GM12892 (cell line): ENCODE measurements around the gene PTPRS.

Experiments used
- DNase-seq: peaks from one replicate; pipeline ENCODE4 v3.0.0; 2011; ENCODE audit not compliant: insufficient read length
- FAIRE-seq: peaks from 2 replicates; lab custom pipeline; 2011; peaks lifted over from hg19 to GRCh38; lab: Jason Lieb, UNC
- POLR2A ChIP-seq: IDR thresholded peaks from 2 replicates; pipeline ENCODE4 v1.6.1; 2011; ENCODE audit warnings: low read depth, low read length, control low read depth
- POLR2AphosphoS5 ChIP-seq: IDR thresholded peaks from 2 replicates; pipeline ENCODE4 v1.6.1; 2011; ENCODE audit warnings: low read depth, low read length, control low read depth
- TAF1 ChIP-seq: IDR thresholded peaks from 2 replicates; pipeline ENCODE4 v1.6.1; 2011; ENCODE audit warnings: low read depth, mild to moderate bottlenecking, control low read depth, low read length, borderline replicate concordance

PTPRS gene

GRCh38 chr19:5337708-5338655, 2.6 kb downstream of the PTPRS start:
- DNase-seq (no peak), FAIRE-seq (no peak)
- TF ChIP-seq POLR2AphosphoS5 (no peak), TAF1 (no peak), POLR2A (no peak)

DNA sequence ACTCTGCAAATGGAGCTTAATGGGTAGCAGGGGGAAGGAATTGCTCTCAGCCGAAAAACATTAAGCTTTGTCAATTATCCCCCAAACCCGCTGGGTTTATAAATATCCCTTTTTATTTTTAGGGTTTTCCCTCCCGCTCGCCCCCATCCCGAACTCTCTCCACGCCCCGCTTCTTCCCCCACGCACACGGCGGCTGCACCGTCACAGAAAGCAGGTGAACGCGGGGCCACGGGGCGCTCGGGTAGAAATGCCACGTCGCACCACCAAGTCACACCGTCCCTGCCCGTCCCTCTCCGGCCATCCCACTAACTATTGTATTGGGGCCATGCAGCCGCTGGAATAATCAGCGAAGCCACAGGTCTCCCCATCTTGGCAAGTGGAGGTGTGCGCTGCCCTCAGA, 3.5 kb downstream of the PTPRS start:
- FAIRE-seq, result no peak
- DNase-seq, result no peak
- TF ChIP-seq POLR2A (no peak), TAF1 (no peak), POLR2AphosphoS5 (no peak)

DNA sequence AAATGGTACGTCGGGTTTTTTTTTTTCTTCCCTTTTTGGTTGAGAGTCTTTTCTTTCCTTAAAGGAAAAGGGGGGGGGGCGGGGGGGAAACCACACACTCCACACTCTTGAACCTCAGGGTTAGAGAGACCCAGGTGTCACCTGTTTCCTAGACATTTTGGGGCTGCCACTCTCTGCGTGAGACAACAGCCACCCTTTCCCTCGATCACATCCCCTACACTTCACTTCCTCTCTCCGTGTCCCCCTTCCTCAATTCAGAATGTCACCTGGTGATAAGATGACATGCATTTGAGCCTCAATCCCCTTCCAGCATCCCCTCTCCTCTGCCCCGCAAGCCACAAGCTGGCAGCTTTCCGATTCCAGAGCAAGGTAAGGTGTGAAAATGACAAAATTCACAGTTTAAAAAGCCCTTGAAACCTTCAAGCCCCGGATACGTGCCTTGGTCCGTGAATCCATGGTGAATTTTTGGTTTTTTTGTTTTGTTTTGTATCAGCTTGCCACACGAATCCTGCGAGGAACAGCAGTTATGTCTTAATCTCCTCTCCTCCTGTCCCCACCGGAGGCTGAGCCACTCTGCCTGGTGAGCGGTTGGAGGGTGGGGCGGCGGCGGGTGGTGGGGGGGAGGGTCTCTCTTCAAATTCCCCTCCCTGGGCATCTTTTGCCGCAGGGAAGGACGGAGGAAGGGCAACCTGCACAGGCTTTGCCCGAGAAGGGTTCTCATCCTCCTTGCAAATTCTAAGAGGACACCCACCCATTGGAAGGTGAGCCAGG, 4.2 kb downstream of the PTPRS start:
- no peak for FAIRE-seq

GRCh38 chr19:5335593-5335992, 5.0 kb downstream of the PTPRS start:
- FAIRE-seq, result peak; percentile 24
- DNase-seq, result no peak
- TF ChIP-seq POLR2AphosphoS5, result no peak
- TF ChIP-seq TAF1, result no peak
- no peak for TF ChIP-seq POLR2A

More for the DNA sequence above, 4.2 kb downstream of the PTPRS start:
- TF ChIP-seq TAF1 (no peak), POLR2A (no peak), POLR2AphosphoS5 (no peak)
- DNase-seq, result no peak

- DNase-seq (no peak), FAIRE-seq (no peak)
- TF ChIP-seq TAF1 (no peak), POLR2AphosphoS5 (no peak), POLR2A (no peak)
These were observed 5.7 kb downstream of the PTPRS start for GRCh38 chr19:5334824-5335500.

DNA sequence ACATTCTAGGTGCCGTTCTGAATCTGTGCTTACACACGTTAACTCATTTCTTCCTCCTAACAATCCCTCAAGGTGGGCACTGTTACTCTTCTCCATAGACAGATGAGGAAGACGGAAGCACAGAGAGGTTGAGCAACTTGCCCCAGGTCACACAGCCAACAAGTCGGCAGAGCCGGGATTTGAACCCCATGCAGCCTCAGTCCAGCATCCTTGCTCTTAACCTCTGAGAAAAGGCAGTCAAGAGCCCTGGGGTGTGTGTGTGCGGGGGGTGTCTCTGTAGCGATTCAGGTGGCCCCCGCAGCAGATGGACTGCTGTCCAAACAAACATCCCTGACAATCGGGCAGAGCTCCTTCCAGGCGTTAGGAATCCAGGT, 6.3 kb downstream of the PTPRS start:
- TF ChIP-seq POLR2A (no peak), POLR2AphosphoS5 (no peak), TAF1 (no peak)
- DNase-seq (no peak), FAIRE-seq (no peak)

- FAIRE-seq, result peak; percentile 14
- TF ChIP-seq POLR2AphosphoS5 (no peak), POLR2A (no peak), TAF1 (no peak)
- no peak for DNase-seq
These were observed 6.8 kb downstream of the PTPRS start for GRCh38 chr19:5333581-5334365.

DNA sequence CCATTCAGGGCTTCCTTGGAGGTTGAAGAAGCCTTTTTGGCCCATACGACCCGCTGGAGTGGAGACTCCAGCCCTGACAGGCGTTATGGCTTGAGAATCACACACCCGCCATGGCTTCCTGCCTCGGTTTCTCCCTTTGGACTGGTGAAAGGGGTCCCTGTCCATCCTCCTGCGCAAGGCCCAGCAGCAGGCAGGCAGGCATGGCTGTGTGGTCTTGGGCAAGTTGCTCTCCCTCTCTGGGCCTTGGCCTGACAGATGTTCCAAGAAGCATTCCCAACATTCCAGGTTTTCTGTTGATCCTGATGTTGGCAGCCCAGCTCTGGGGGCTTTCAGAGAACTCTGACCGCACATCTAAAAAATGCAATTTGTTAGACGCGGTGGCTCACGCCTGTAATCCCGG, 8.1 kb downstream of the PTPRS start:
- no peak for TF ChIP-seq TAF1
- no peak for TF ChIP-seq POLR2AphosphoS5
- no peak for TF ChIP-seq POLR2A
- no peak for DNase-seq
- FAIRE-seq, result no peak

DNA sequence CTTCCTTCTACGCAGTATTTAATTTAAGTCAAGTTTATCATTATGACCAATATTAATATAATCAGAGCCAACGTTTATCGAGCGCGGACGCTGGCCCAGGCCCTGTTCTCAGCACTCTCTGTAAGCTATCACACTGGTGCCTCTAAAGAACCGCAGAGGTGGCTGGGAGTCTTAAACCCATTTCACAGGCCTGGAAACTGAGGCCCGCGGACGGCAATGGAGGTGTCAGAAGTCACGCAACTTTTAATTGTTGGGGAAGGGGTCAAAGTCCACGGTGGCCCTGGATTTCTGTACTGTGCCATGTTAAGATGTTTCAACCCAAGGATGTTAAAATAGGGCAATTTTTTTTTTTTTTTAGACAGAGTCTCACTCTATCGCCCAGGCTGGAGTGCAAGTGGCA, 8.8 kb downstream of the PTPRS start:
- TF ChIP-seq POLR2AphosphoS5 (no peak), TAF1 (no peak), POLR2A (no peak)
- DNase-seq, result no peak
- no peak for FAIRE-seq

GRCh38 chr19:5330307-5330720, 10.3 kb downstream of the PTPRS start:
- DNase-seq (no peak), FAIRE-seq (peak; percentile 73)
- TF ChIP-seq POLR2A (no peak), POLR2AphosphoS5 (no peak), TAF1 (no peak)
